MM.1S (cell line): ENCODE data around the gene ANKRD29.

Experiments
- DNase-seq: peaks from one replicate; pipeline ENCODE4 v3.0.0-alpha.2; 2015
- H2AFZ ChIP-seq: fragments of 300-600 bp; sonication (generic); 2 replicates; pipeline ENCODE4 v1.6.0; 2016; ENCODE audit warnings: antibody characterized with exemption, low read length
- H3F3A ChIP-seq: fragments of 300-600 bp; sonication (generic); 2 replicates; pipeline ENCODE4 v1.6.1; 2016; ENCODE audit warnings: mild to moderate bottlenecking, antibody characterized with exemption, low read length, moderate library complexity, mixed read lengths; ENCODE audit not compliant: insufficient read depth
- H3K27ac ChIP-seq: fragments of 300-600 bp; sonication (generic); 2 replicates; pipeline ENCODE4 v1.5.1; 2016; ENCODE audit warnings: mild to moderate bottlenecking, low read length
- H3K27me3 ChIP-seq: fragments of 300-600 bp; sonication (generic); replicated peaks from 2 replicates; pipeline ENCODE4 v1.6.0; 2016; ENCODE audit warnings: low read length; ENCODE audit not compliant: insufficient read depth
- H3K36me3 ChIP-seq: fragments of 300-600 bp; sonication (generic); replicated peaks from 2 replicates; pipeline ENCODE4 v1.6.1; 2016; ENCODE audit warnings: mild to moderate bottlenecking, low read length, mixed read lengths; ENCODE audit not compliant: insufficient read depth
- H3K4me1 ChIP-seq: fragments of 300-600 bp; sonication (generic); 2 replicates; pipeline ENCODE4 v1.6.1; 2016; ENCODE audit warnings: low read length, mixed read lengths
- H3K4me2 ChIP-seq: fragments of 300-600 bp; sonication (generic); 2 replicates; pipeline ENCODE4 v1.6.0; 2016; ENCODE audit warnings: low read depth, low read length
- H3K4me3 ChIP-seq: fragments of 300-600 bp; sonication (generic); 2 replicates; pipeline ENCODE4 v1.5.1; 2016; ENCODE audit warnings: low read length, mixed read lengths
- H3K79me2 ChIP-seq: fragments of 300-600 bp; sonication (generic); 2 replicates; pipeline ENCODE4 v1.6.1; 2016; ENCODE audit warnings: mixed run types, low read length, mixed read lengths
- H3K9ac ChIP-seq: fragments of 300-600 bp; sonication (generic); 2 replicates; pipeline ENCODE4 v1.6.1; 2016; ENCODE audit warnings: low read length, mixed read lengths
- H3K9me2 ChIP-seq: fragments of 300-600 bp; sonication (generic); replicated peaks from 2 replicates; pipeline ENCODE4 v1.6.1; 2016; ENCODE audit warnings: mild to moderate bottlenecking, low read length, mixed read lengths; ENCODE audit not compliant: insufficient read depth
- H3K9me3 ChIP-seq: fragments of 300-600 bp; sonication (generic); replicated peaks from 2 replicates; pipeline ENCODE4 v1.6.1; 2016; ENCODE audit warnings: mild to moderate bottlenecking, low read length, mixed read lengths; ENCODE audit not compliant: insufficient read depth
- H4K20me1 ChIP-seq: fragments of 300-600 bp; sonication (generic); 2 replicates; pipeline ENCODE4 v1.6.1; 2016; ENCODE audit warnings: mild to moderate bottlenecking, low read length, moderate library complexity, mixed read lengths; ENCODE audit not compliant: insufficient read depth
- EZH2 ChIP-seq: fragments of 300-600 bp; sonication (generic); optimal IDR thresholded peaks from 2 replicates; pipeline ENCODE3; 2017; ENCODE audit warnings: low read depth, mild to moderate bottlenecking, antibody characterized with exemption, low read length, mixed read lengths
- EZH2phosphoT487 ChIP-seq: fragments of 300-600 bp; sonication (generic); IDR thresholded peaks from 2 replicates; pipeline ENCODE4 v1.6.1; 2018; ENCODE audit warnings: antibody characterized with exemption, low read length
- TF ChIP-seq, protein P1 (sequence below): fragments of 300-600 bp; sonication (generic); IDR thresholded peaks from 2 replicates; pipeline ENCODE4 v1.5.1; 2016; ENCODE audit warnings: antibody characterized with exemption, low read length, mixed read lengths

Gene ANKRD29

DNA sequence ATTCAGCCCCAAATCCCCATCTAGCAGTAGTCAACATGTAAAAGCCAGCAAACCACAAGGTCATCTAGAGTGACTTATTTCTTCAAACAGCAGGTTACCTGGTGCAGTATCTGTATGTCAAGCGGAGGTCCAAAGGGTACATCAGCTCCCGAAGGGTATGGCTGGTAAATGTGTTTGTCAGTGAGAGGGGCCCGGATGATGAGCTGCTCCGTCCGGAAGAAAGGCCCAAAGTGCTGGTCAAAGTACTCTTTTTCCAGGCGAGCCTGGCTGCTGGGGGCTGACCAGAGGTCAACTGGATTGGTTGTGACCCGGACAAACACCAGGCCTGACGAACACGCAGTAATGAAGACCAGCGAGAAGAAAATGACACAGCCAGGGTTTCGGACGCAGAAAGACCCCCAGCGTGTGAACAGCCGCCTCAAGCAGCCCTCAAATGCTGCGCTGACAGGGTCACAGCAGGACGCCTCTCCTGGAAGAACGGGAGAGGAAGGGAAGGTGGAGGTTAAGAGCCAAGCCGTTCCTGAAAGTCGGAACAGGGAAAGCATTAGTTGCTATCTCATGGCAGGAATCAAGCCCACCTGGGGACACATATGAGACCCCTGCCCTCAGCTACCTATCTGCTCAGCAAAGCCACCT, 106.4 kb downstream of the ANKRD29 start:
- no peaks in the 10 kb centered on the region for H3K36me3 ChIP-seq

DNA sequence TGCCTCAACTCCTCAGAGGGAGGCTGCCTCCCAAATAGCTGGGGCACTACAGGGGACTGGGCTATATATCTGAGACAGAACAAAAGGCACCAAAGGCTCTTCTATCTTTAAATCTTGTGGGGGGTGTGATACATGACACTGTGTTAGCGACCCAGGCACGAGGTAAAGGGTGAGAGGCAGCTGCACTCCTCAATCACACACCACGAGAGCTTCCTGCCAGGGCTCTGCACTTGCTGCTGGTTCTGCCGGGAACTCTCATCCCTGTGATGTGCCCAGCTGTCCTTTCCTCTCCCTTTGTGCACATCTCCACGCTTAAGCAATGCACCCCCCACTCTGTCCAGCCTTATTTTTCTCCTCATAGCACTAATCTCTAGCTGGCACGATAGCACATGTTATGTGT, 108.8 kb downstream of the ANKRD29 start:
- Histone ChIP-seq H3K9ac (no peak overlapping the region), H4K20me1 (no peaks in the 10 kb centered on the region), H3K27ac (no peak overlapping the region), H2AFZ (no peak overlapping the region), H3K9me3 (no peaks in the 10 kb centered on the region), H3K4me2 (no peak overlapping the region), H3K27me3 (no peaks in the 10 kb centered on the region), H3K79me2 (no peaks in the 10 kb centered on the region), H3K4me1 (no peaks in the 10 kb centered on the region), H3F3A (no peaks in the 10 kb centered on the region), H3K4me3 (no peak overlapping the region), H3K9me2 (no peaks in the 10 kb centered on the region), H3K36me3 (no peaks in the 10 kb centered on the region)
- no peak for DNase-seq
- TF ChIP-seq, protein P1, sequence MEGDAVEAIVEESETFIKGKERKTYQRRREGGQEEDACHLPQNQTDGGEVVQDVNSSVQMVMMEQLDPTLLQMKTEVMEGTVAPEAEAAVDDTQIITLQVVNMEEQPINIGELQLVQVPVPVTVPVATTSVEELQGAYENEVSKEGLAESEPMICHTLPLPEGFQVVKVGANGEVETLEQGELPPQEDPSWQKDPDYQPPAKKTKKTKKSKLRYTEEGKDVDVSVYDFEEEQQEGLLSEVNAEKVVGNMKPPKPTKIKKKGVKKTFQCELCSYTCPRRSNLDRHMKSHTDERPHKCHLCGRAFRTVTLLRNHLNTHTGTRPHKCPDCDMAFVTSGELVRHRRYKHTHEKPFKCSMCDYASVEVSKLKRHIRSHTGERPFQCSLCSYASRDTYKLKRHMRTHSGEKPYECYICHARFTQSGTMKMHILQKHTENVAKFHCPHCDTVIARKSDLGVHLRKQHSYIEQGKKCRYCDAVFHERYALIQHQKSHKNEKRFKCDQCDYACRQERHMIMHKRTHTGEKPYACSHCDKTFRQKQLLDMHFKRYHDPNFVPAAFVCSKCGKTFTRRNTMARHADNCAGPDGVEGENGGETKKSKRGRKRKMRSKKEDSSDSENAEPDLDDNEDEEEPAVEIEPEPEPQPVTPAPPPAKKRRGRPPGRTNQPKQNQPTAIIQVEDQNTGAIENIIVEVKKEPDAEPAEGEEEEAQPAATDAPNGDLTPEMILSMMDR = no peak
- TF ChIP-seq EZH2 (no peak), EZH2phosphoT487 (no peak)

More for the DNA sequence above, 106.4 kb downstream of the ANKRD29 start:
- no peaks in the 10 kb centered on the region for H4K20me1 ChIP-seq
- H3K27ac ChIP-seq = no peak overlapping the region
- H2AFZ ChIP-seq = no peak overlapping the region
- no peaks in the 10 kb centered on the region for H3K27me3 ChIP-seq
- H3K4me2 ChIP-seq = no peak overlapping the region
- H3K4me1 ChIP-seq = no peaks in the 10 kb centered on the region
- H3K4me3 ChIP-seq = no peak overlapping the region
- H3F3A ChIP-seq = no peaks in the 10 kb centered on the region
- no peaks in the 10 kb centered on the region for H3K9me2 ChIP-seq
- no peaks in the 10 kb centered on the region for H3K79me2 ChIP-seq
- no peak overlapping the region for H3K9ac ChIP-seq
- no peak for DNase-seq
- TF ChIP-seq EZH2 (no peak), EZH2phosphoT487 (no peak)
- TF ChIP-seq, protein P1 = no peak
- no peaks in the 10 kb centered on the region for H3K9me3 ChIP-seq

DNA sequence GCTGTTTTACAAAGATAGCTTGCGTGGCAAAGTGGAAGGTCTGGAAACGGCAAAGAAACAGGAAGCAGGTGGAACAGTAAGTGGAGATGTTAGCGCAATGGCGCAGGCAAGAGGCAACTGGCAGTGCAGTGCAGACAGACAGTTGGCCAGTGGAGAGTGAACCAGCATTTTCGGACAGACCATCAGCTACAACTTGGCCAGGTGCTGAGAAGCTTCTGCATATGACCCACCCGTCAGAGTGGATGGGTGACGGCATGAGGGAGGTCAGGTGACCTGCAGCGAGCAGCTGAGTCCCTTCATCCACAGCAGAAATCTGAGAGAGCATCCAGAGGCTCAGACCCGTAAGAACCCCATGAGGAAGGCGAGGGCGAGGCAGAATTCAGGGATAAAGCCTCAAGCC, 110.2 kb downstream of the ANKRD29 start:
- no peaks in the 10 kb centered on the region for H4K20me1 ChIP-seq
- no peaks in the 10 kb centered on the region for H3K79me2 ChIP-seq
- no peaks in the 10 kb centered on the region for H3K4me1 ChIP-seq
- H3K9me2 ChIP-seq = no peaks in the 10 kb centered on the region
- H3F3A ChIP-seq = 0 out of 2 replicates have a peak, but pooled peaks cover 3% of the 10 kb centered on the region
- no peak overlapping the region for H3K4me3 ChIP-seq
- H3K27ac ChIP-seq = no peak overlapping the region
- no peak overlapping the region for H2AFZ ChIP-seq
- no peak overlapping the region for H3K9ac ChIP-seq
- no peak for DNase-seq
- H3K4me2 ChIP-seq = no peak overlapping the region
- no peaks in the 10 kb centered on the region for H3K27me3 ChIP-seq
- no peaks in the 10 kb centered on the region for H3K9me3 ChIP-seq
- TF ChIP-seq, protein P1 = no peak
- TF ChIP-seq EZH2 = no peak
- TF ChIP-seq EZH2phosphoT487 = no peak
- H3K36me3 ChIP-seq = no peaks in the 10 kb centered on the region
